IPS-18a (cell line): ENCODE measurements around the gene PLAAT2.
A peak's percentile ranks its signal among the peaks of the same experiment; 100 is the strongest.
"Not testable (repeated sequence)": the region's sequence is repeated elsewhere in the genome, so short reads cannot be mapped to it uniquely, and the experiment has no call there.

Experiments
- H3K27ac ChIP-seq: one replicate; pipeline ENCODE4 v1.5.1; 2013; ENCODE audit warnings: low read length
- H3K27me3 ChIP-seq: one replicate; pipeline ENCODE4 v1.6.1; 2013; ENCODE audit warnings: mild to moderate bottlenecking, low read length; ENCODE audit not compliant: control insufficient read depth, insufficient read depth
- H3K36me3 ChIP-seq: one replicate; pipeline ENCODE4 v1.6.1; 2013; ENCODE audit warnings: low read depth, low read length; ENCODE audit not compliant: control insufficient read depth
- H3K4me1 ChIP-seq: one replicate; pipeline ENCODE4 v1.6.1; 2013; ENCODE audit warnings: low read depth, low read length; ENCODE audit not compliant: control insufficient read depth
- H3K4me3 ChIP-seq: one replicate; pipeline ENCODE4 v1.5.1; 2013; ENCODE audit warnings: low read length
- H3K9ac ChIP-seq: one replicate; pipeline ENCODE4 v1.6.1; 2013; ENCODE audit warnings: mild to moderate bottlenecking, low read length, moderate library complexity
- H3K9me3 ChIP-seq: one replicate; pipeline ENCODE4 v1.6.1; 2013; ENCODE audit warnings: low read depth, low read length; ENCODE audit not compliant: control insufficient read depth

Gene PLAAT2

GRCh38 chr11:63528156-63528555, 35.0 kb downstream of the PLAAT2 start:
- H3K9ac ChIP-seq, H3K27me3 ChIP-seq, H3K4me3 ChIP-seq, H3K9me3 ChIP-seq, H3K27ac ChIP-seq, H3K36me3 ChIP-seq: not testable (repeated sequence)
- peaks cover 39% of the 10 kb centered on the region for H3K4me1 ChIP-seq

DNA sequence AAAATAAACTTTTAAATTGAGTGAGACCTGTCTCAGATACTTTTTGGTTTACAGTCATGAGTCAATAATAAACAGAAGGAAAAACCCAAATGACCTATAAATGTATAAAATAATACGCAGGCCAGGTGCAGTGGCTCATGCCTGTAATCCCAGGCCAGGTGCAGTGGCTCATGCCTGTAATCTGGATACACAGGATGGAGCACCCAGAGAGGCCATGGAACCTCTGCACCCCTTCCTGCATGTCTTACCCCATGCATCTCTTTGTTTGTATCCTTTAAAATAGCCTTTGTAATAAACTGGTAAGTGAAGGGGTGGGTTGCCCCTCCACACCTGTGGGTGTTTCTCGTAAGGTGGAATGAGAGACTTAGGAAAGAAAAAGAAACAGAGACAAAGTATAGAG, 35.5 kb downstream of the PLAAT2 start:
- Histone ChIP-seq H3K9ac (no peak overlapping the region), H3K27ac (peak overlapping the region; percentile 54), H3K36me3 (no peaks in the 10 kb centered on the region), H3K27me3 (no peaks in the 10 kb centered on the region), H3K9me3 (peaks cover 6% of the 10 kb centered on the region), H3K4me3 (no peak overlapping the region), H3K4me1 (peaks cover 34% of the 10 kb centered on the region)

DNA sequence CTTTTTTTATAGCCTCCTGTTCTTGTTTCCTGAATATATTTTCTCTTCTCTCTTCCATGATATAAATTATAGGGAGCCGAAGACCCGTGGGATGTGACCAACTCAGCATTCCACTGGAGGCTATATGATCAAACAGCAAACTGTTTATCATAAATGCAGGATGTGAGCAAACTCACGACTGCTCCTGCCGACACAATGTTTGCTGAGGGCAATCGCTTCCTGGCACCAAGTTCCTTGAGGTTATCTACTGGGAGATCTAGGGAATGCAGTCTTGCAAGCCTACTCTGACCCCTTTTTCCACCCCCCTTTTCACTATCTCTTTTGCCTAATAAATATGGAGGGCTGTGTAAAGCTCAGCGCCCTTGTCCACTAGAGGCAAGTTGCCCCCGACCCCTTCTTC, 40.0 kb downstream of the PLAAT2 start:
- H3K27me3 ChIP-seq: no peaks in the 10 kb centered on the region
- peaks cover 7% of the 10 kb centered on the region for H3K4me1 ChIP-seq
- peaks cover 6% of the 10 kb centered on the region for H3K9me3 ChIP-seq
- H3K9ac ChIP-seq: no peak overlapping the region
- H3K4me3 ChIP-seq: no peak overlapping the region
- no peak overlapping the region for H3K27ac ChIP-seq
- H3K36me3 ChIP-seq: no peaks in the 10 kb centered on the region

GRCh38 chr11:63521896-63522295, 41.3 kb downstream of the PLAAT2 start:
- Histone ChIP-seq H3K9ac (no peak overlapping the region), H3K9me3 (peaks cover 6% of the 10 kb centered on the region), H3K27ac (no peak overlapping the region), H3K36me3 (no peaks in the 10 kb centered on the region), H3K4me3 (no peak overlapping the region), H3K27me3 (no peaks in the 10 kb centered on the region), H3K4me1 (no peaks in the 10 kb centered on the region)

DNA sequence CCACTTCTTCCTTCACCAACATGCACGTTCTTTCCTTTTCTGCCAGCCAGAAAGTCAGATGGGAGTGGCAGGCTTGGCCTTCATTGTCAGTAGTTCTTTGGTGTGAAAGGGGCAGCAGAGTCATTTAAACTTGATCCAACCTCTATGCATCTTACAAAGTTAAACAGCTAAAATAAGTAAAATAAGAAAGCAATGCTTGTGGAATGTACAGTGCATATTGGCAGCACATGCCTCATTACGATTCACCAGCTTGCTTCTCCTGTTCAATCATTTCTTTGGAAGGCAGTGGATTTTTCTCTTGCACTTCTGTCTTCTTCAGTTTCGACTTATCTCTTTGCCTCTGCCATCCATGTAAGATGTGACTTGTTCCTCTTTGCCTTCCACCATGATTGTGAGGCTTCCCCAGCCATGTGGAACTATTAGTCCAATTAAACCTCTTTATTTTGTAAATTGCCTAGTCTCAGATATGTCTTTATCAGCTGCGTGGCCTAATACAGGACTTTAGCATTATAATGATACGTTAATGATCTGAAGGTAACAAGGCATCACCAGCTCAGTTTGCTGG, 42.5 kb downstream of the PLAAT2 start:
- H3K27ac ChIP-seq: no peak overlapping the region
- no peak overlapping the region for H3K9ac ChIP-seq
- no peak overlapping the region for H3K4me3 ChIP-seq
- H3K36me3 ChIP-seq: no peaks in the 10 kb centered on the region
- no peaks in the 10 kb centered on the region for H3K27me3 ChIP-seq
- no peaks in the 10 kb centered on the region for H3K4me1 ChIP-seq
- H3K9me3 ChIP-seq: peaks cover 6% of the 10 kb centered on the region

DNA sequence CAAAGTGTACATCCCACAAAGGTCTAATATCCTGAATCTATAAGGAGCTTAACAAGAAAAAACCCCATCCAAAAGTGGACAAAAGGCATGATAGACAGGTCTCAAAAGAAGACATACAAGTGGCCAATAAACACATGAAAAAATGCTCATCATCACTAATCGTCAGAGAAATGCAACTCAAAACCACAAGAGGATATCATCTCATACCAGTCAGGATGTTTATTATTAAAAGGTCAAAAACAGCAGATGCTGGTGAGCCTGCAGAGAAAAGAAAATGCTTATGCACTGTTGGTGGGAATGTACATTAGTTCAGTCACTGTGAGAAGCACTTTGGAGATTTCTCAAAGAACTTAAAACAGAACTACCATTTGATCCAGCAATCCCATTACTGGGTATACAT, 44.6 kb downstream of the PLAAT2 start:
- H3K9ac ChIP-seq: no peak overlapping the region
- no peak overlapping the region for H3K4me3 ChIP-seq
- no peaks in the 10 kb centered on the region for H3K9me3 ChIP-seq
- no peaks in the 10 kb centered on the region for H3K4me1 ChIP-seq
- no peaks in the 10 kb centered on the region for H3K36me3 ChIP-seq
- no peaks in the 10 kb centered on the region for H3K27me3 ChIP-seq
- H3K27ac ChIP-seq: no peak overlapping the region

DNA sequence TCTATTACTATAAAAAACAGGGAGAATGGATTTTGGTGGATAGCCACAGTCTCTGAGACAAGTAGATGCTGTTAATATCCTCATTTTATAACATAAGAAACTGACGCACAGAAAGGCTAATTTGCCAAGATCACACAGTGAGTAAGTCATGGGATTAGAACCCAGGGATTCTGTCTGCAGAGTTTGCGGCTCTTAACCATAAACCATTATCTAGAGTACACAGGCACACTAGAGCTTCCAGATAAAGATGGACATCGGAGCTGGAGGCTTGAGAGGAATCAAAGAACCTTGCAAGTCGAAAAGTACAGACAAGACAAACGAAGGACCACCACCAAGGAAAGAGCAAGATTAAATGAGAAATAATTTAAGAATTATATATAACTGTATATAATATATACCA, 46.0 kb downstream of the PLAAT2 start:
- H3K4me3 ChIP-seq: no peak overlapping the region
- H3K27me3 ChIP-seq: no peaks in the 10 kb centered on the region
- H3K4me1 ChIP-seq: no peaks in the 10 kb centered on the region
- no peak overlapping the region for H3K9ac ChIP-seq
- H3K36me3 ChIP-seq: no peaks in the 10 kb centered on the region
- H3K27ac ChIP-seq: no peak overlapping the region
- no peaks in the 10 kb centered on the region for H3K9me3 ChIP-seq

- Histone ChIP-seq H3K4me1 (no peaks in the 10 kb centered on the region), H3K4me3 (no peak overlapping the region), H3K36me3 (no peaks in the 10 kb centered on the region), H3K9ac (no peak overlapping the region), H3K27me3 (no peaks in the 10 kb centered on the region), H3K9me3 (no peaks in the 10 kb centered on the region), H3K27ac (no peak overlapping the region)
These were observed 47.1 kb downstream of the PLAAT2 start for GRCh38 chr11:63516109-63516508.

- H3K4me3 ChIP-seq: no peak overlapping the region
- H3K9ac ChIP-seq: no peak overlapping the region
- no peaks in the 10 kb centered on the region for H3K9me3 ChIP-seq
- H3K4me1 ChIP-seq: no peaks in the 10 kb centered on the region
- no peaks in the 10 kb centered on the region for H3K27me3 ChIP-seq
- no peaks in the 10 kb centered on the region for H3K36me3 ChIP-seq
- no peak overlapping the region for H3K27ac ChIP-seq
These were observed 50.4 kb downstream of the PLAAT2 start for GRCh38 chr11:63512816-63513215.

GRCh38 chr11:63511048-63511748, 52.0 kb downstream of the PLAAT2 start:
- H3K27ac ChIP-seq: no peak overlapping the region

DNA sequence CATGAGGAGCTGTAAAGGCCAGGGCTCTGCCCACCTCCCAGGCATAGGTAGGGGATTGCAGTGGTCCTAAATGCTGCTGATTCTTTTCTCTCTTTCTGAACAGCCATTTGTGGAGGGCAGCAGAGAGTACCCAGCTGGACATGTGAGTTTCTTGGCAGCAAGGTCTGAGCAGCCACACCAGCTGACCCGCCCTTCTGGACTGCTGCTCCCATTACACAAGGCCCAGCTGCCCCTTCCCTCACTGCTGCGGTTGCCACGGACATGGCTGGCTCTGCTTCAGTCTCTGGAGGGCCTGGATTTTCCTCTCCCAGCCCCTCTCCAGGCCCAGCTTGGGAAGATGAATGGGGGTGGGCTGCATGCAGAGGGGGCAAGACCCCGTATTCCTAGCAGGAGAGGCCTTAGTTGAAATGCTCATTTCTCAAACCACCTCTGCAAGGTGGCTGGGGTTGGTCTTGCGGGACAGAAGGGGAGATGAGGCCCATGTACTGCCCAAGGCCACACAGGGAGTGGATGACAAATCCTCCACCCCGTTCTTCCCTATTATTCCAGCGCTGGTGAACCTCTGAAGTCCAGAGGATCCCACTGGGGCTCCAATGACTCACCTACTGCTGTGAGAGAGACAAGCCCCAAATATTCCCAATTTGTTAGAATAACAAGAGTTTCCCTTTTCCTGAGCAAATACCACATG, 52.7 kb downstream of the PLAAT2 start:
- Histone ChIP-seq H3K9ac (no peak overlapping the region), H3K27ac (no peak overlapping the region), H3K27me3 (no peaks in the 10 kb centered on the region), H3K4me1 (peaks cover 7% of the 10 kb centered on the region), H3K36me3 (no peaks in the 10 kb centered on the region), H3K9me3 (no peaks in the 10 kb centered on the region), H3K4me3 (no peak overlapping the region)

More at GRCh38 chr11:63511048-63511748, 52.0 kb downstream of the PLAAT2 start:
- H3K9ac ChIP-seq: no peak overlapping the region
- H3K4me1 ChIP-seq: peaks cover 2% of the 10 kb centered on the region
- H3K36me3 ChIP-seq: no peaks in the 10 kb centered on the region
- H3K4me3 ChIP-seq: no peak overlapping the region
- H3K27me3 ChIP-seq: no peaks in the 10 kb centered on the region
- no peaks in the 10 kb centered on the region for H3K9me3 ChIP-seq

GRCh38 chr11:63508745-63509144, 54.4 kb downstream of the PLAAT2 start:
- Histone ChIP-seq H3K9ac (no peak overlapping the region), H3K4me3 (no peak overlapping the region), H3K27ac (no peak overlapping the region), H3K36me3 (no peaks in the 10 kb centered on the region), H3K4me1 (peaks cover 16% of the 10 kb centered on the region), H3K27me3 (no peaks in the 10 kb centered on the region), H3K9me3 (no peaks in the 10 kb centered on the region)
